AG09309 (cell line): ENCODE results near the gene GAB2.

Experiments
- DNase-seq: peaks from one replicate; pipeline ENCODE4 v3.0.0-alpha.2; 2010; ENCODE audit warnings: low read depth
- H3K4me3 ChIP-seq: 2 replicates; pipeline ENCODE4 v1.5.1; 2011; ENCODE audit warnings: mild to moderate bottlenecking, low read depth, low read length, moderate library complexity; ENCODE audit not compliant: control insufficient read depth
- CTCF ChIP-seq: IDR thresholded peaks from 2 replicates; pipeline ENCODE4 v1.5.1; 2011; ENCODE audit warnings: mild to moderate bottlenecking, low read depth, low read length, inconsistent platforms; ENCODE audit not compliant: insufficient read depth, control insufficient read depth; ENCODE audit errors: missing control alignments

Gene GAB2

DNA sequence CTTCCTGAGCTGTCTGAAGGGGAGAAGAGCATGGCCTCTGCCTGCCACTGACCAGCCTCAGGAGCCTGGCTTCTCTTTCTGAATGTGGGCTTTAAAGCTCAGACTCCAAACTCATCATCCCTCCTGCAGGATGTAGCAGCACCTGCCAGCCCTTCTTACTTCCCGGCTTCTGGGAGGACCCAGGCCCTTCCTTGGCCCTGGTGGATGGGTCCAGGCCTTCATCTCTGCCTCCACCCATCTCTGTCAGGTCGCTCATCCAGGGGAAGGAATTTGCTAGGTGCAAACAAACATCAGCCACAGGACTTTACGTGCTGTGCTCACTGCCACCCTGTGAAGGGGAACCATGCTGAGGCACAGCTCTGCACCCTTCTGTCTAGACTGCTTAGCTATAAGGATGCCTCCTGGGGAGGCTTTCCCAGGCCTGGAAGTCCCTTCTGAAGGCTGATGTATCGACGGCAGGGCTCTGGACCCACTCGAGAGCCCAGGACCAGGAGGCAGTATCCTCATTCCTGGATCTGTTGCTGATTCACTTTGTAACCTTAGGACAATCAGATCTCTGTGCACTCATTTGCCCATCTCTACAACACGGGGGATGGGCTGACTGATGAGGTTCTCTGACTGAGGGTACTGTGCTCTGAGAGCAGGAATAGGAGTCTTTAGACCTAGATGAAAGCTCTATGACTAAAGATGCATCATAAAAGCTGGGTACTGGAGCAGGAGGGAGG, 198.0 kb downstream of the GAB2 start:
- no peak for TF ChIP-seq CTCF
- DNase-seq: no peak
- H3K4me3 ChIP-seq: no peak overlapping the region

DNA sequence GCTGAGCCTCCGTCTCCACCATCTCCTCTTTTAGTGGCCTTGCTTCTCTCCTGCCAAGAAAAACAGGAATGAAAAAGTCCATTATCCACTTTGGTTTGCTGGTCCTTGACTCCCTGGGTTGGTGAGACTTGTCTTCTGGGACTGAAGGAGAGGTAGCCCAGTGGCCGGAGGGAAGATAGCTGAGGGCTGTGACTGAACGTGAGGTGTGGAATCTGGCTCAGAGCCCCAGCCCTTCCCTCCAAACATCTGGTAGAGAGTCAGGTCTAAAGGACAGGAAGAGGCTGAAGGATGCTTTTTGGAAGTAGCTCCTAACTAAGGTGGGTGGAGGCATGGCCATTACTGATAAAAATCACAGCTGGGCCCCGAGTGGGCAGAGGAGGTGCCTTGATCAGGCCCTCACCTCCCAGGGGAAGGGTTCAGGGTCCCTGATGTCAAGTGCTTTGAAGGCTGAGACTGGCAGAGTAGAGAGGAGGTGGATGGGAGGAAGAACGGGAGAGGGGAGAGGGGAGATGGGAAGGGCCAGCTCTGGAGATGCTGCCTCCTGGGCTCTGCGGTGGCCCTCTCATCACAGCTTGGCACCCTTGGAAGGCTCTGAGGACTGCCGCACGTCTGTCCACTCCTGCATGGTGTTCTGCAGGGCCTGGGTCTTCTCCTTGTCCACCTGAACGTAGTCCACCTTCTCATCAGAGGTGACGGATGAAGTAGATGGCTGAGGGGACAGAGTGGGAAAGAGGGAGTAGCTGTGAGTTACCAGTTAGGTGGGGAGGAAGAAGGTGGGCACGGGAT, 198.7 kb downstream of the GAB2 start:
- no peak for DNase-seq
- no peak overlapping the region for H3K4me3 ChIP-seq
- no peak for TF ChIP-seq CTCF

DNA sequence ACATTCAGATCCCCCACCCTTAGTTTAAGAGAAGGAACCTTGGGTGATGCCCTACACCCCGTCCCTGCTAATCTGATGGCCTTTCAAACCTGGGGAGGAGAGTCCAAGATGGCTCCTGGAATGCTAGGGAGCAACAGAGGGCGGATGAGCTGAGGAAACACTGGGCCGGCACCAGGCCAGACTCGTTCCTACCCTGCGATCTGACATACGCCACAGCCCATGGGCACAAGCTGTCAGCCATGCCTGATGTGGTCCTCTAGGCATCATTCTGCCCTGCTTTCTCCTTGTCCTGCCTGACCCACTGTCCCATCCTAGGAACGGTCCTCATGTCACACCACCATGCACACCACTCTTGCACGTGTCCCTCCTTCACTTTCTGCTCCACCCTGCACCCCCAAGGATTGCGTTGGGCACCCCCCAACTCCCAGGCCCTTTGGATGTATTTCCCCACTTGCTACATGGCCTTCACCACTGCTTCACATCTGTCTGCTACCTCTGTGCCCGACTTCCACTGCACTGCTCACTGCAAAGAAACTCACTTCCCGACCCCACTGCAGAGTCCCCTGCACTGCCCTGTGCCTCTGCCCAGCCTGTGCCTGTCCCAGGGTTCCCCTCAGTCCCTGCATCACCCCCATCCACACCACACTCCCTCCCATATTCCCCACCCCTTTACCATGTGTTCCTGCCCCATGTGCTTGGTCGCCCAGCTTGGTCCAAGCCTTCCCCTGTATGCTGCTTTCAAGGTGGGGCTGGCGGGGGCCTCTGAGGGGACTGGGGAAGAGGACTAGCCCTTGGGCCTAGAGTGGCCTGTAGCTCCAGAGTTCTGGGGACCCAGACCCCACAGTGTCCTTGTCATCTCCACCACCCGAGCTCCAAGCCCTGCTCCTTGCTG, 199.7 kb downstream of the GAB2 start:
- no peak for TF ChIP-seq CTCF
- no peak overlapping the region for H3K4me3 ChIP-seq
- DNase-seq: no peak

GRCh38 chr11:78216571-78217287, 200.9 kb downstream of the GAB2 start:
- DNase-seq: no peak
- no peak for TF ChIP-seq CTCF
- H3K4me3 ChIP-seq: no peak overlapping the region

GRCh38 chr11:78216021-78216420, 201.6 kb downstream of the GAB2 start:
- TF ChIP-seq CTCF: no peak
- H3K4me3 ChIP-seq: no peak overlapping the region
- no peak for DNase-seq

DNA sequence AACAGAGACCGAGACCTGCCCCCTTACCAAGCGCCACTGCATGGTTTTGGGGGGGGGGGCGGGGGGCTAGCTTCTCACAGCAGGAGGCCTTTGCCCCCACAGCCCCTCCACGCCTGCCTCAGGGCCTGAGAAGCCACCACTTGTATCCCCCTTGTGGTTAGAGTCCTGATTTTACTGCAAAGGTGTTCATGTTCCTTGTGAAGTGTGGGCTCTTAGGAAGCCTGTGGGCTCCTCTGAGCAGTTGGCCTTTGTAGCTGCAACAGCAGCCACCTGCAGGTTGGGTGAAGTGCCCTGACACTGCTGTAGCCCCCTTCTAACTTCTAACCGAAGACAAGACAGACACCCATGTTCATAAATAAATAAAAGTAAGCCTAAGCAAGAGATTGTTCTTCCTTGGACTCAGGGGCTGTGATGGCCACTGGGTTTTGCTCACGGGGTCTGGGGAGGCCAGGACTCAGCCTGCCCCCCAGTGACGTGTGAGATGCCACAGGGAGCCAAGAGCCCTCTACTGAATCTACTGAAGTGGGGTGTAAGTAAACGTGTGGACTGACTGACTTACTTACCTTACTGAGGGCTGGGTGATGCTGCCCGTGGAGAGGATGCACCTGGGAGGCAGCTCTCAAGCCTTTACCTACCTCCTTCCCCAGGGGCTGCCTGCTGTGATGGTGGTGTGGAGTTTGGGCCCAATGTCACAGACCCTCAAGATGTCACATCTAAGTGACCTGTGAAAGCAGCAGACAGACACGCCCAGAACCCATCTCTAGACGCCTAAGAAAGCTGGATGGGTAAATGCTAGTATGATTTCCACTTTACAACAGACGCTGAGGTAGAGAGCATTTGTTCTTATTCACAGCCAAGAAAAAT, 203.1 kb downstream of the GAB2 start:
- DNase-seq: no peak
- TF ChIP-seq CTCF: no peak
- no peak overlapping the region for H3K4me3 ChIP-seq
